ENCODE results near the gene DHFR2.

DHFR2 gene

GRCh38 chr3:94106268-94106667 lies 43.6 kb upstream of the DHFR2 start (continued):
- TF ChIP-seq OSR2 (tag by site-specific recombination; IDR thresholded peaks at IDR 0.05) (peak; percentile 76), ZNF843 (tag by site-specific recombination; IDR thresholded peaks at IDR 0.05) (peak; percentile 89), ZNF530 (tag by site-specific recombination; IDR thresholded peaks at IDR 0.05; ENCODE audit: low read depth) (no peak), ZNF138 (tag by site-specific recombination; IDR thresholded peaks at IDR 0.05; ENCODE audit: borderline replicate concordance) (no peak), ZNF707 (tag by site-specific recombination; IDR thresholded peaks at IDR 0.05) (no peak), ZNF48 (tag by site-specific recombination; IDR thresholded peaks at IDR 0.05) (no peak), FEZF1 (tag by site-specific recombination; IDR thresholded peaks at IDR 0.05) (peak; percentile 79), ZNF629 (tag by site-specific recombination; IDR thresholded peaks at IDR 0.05) (peak; percentile 61), ZNF555 (tag by site-specific recombination; conservative IDR thresholded peaks at IDR 0.05) (no peak), ZNF596 (tag by site-specific recombination; IDR thresholded peaks at IDR 0.05) (0 out of 2 replicates have a peak, but pooled peaks have one; percentile 15), PRDM10 (tag by site-specific recombination; IDR thresholded peaks at IDR 0.05) (0 out of 2 replicates have a peak, but pooled peaks have one; percentile 17), TRIM28 (IDR thresholded peaks at IDR 0.05; ENCODE audit: borderline replicate concordance, low read length) (no peak), ZNF426 (tag by site-specific recombination; IDR thresholded peaks at IDR 0.05) (no peak), ZNF24 (tag by site-specific recombination; IDR thresholded peaks at IDR 0.05) (no peak), ZNF768 (tag by site-specific recombination; IDR thresholded peaks at IDR 0.05) (no peak), ZNF776 (tag by site-specific recombination; IDR thresholded peaks at IDR 0.05; ENCODE audit: borderline replicate concordance) (no peak), WT1 (tag by site-specific recombination; IDR thresholded peaks at IDR 0.05) (no peak)
- TF ChIP-seq, protein P1, sequence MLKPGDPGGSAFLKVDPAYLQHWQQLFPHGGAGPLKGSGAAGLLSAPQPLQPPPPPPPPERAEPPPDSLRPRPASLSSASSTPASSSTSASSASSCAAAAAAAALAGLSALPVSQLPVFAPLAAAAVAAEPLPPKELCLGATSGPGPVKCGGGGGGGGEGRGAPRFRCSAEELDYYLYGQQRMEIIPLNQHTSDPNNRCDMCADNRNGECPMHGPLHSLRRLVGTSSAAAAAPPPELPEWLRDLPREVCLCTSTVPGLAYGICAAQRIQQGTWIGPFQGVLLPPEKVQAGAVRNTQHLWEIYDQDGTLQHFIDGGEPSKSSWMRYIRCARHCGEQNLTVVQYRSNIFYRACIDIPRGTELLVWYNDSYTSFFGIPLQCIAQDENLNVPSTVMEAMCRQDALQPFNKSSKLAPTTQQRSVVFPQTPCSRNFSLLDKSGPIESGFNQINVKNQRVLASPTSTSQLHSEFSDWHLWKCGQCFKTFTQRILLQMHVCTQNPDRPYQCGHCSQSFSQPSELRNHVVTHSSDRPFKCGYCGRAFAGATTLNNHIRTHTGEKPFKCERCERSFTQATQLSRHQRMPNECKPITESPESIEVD (tag by site-specific recombination; IDR thresholded peaks at IDR 0.05), result peak; percentile 83
- TF ChIP-seq, protein P2, sequence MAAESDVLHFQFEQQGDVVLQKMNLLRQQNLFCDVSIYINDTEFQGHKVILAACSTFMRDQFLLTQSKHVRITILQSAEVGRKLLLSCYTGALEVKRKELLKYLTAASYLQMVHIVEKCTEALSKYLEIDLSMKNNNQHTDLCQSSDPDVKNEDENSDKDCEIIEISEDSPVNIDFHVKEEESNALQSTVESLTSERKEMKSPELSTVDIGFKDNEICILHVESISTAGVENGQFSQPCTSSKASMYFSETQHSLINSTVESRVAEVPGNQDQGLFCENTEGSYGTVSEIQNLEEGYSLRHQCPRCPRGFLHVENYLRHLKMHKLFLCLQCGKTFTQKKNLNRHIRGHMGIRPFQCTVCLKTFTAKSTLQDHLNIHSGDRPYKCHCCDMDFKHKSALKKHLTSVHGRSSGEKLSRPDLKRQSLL (tag by site-specific recombination; IDR thresholded peaks at IDR 0.05), result no peak

DNA sequence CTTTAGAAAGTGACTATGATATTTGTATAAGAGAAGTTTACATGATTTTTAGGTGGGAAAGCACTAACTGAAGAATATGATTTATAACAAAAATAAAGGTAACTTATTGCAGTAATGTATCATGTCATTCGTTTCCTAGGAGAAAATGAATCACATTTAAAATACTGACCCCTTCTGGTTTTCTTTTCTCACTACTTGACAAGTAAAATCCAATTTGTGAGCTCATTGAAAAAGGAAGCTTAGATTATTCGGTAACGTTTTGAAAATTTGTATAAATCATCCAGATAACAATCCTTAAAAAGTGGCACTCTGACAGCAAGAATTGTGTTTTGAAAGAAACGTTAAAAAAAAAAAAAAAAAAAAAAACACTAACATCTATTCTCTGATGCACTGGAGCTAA lies 39.1 kb upstream of the DHFR2 start:
- ChIA-PET CTCF (interaction anchor here (0.7 to 2.0 kb wide), 3 partner anchors 30 to 94 kb away, joined by 3 to 4 read pairs (median 3); no protein-coding TSS in a partner anchor), POLR2A (no interaction called here)
- H3K36me3 ChIP-seq (ENCODE audit: control insufficient read depth in 2 of 2, insufficient read depth in 1 of 2, low read length in 2 of 2), result peaks cover 0 to 13% of the 10 kb centered on the region in 2 experiments; a peak in 1 of 3 replicates
- H3K9me3 ChIP-seq (ENCODE audit: control insufficient read depth, insufficient read depth, low read depth, low read length), result no peaks in the 10 kb centered on the region
- H3K27ac ChIP-seq (ENCODE audit: extremely low read depth, low read depth, low read length), result no peak overlapping the region
- H3K4me3 ChIP-seq (ENCODE audit: low read depth, low read length), result no peak overlapping the region
- peaks cover 13% of the 10 kb centered on the region for H3K4me1 ChIP-seq (ENCODE audit: control insufficient read depth, insufficient read depth, low read length)
- TF ChIP-seq ZIC2 (tag by site-specific recombination; IDR thresholded peaks at IDR 0.05), result no peak
- TF ChIP-seq ZNF654 (tag by site-specific recombination; IDR thresholded peaks at IDR 0.05; ENCODE audit: low read depth), result peak; percentile 5; the same call in 1 of the 2 replicates

Measured in HEK293 (cell line).